Astrocyte of the cerebellum (primary cell): ENCODE measurements around the gene GYPE.
"Not testable (repeated sequence)": the region's sequence is repeated elsewhere in the genome, so short reads cannot be mapped to it uniquely, and the experiment has no call there.

Experiments
- DNase-seq: peaks from one replicate; pipeline ENCODE4 v3.0.0-alpha.2; 2011; ENCODE audit warnings: low read depth
- H3K4me3 ChIP-seq: 2 replicates; pipeline ENCODE4 v1.5.1; 2011; ENCODE audit warnings: mild to moderate bottlenecking, low read depth, low read length, moderate library complexity
- CTCF ChIP-seq: IDR thresholded peaks from 2 replicates; pipeline ENCODE4 v1.5.1; 2012; ENCODE audit warnings: low read length, low read depth, moderate library complexity, mild to moderate bottlenecking; ENCODE audit errors: missing control alignments
- in situ Hi-C: cut with HindIII; loops from 2 replicates; pipeline ENCODE4 v1.10.0; 2017; ENCODE audit warnings: low sequenced_read_pairs

Gene GYPE

GRCh38 chr4:143858456-143858855 is 46.9 kb downstream of the GYPE start:
- no peak for DNase-seq
- no peak overlapping the region for H3K4me3 ChIP-seq
- no peak for TF ChIP-seq CTCF
- in situ Hi-C loops, result no loop called here

- DNase-seq, in situ Hi-C loops, H3K4me3 ChIP-seq: not testable (repeated sequence)
Observed at GRCh38 chr4:143857391-143858336, 47.7 kb downstream of the GYPE start.

- H3K4me3 ChIP-seq, in situ Hi-C loops, DNase-seq: not testable (repeated sequence)
Observed at GRCh38 chr4:143856017-143856557, 49.3 kb downstream of the GYPE start.

- in situ Hi-C loops, DNase-seq: not testable (repeated sequence)
Observed at GRCh38 chr4:143854645-143855044, 50.7 kb downstream of the GYPE start.

GRCh38 chr4:143849296-143849695 is 56.1 kb downstream of the GYPE start:
- DNase-seq, in situ Hi-C loops, H3K4me3 ChIP-seq: not testable (repeated sequence)

More at GRCh38 chr4:143854645-143855044, 50.7 kb downstream of the GYPE start:
- H3K4me3 ChIP-seq, result not testable (repeated sequence)

GRCh38 chr4:143843506-143843832 is 61.9 kb downstream of the GYPE start:
- H3K4me3 ChIP-seq, DNase-seq, in situ Hi-C loops: not testable (repeated sequence)

GRCh38 chr4:143842624-143843505 is 62.5 kb downstream of the GYPE start:
- DNase-seq, in situ Hi-C loops: not testable (repeated sequence)

GRCh38 chr4:143839413-143839812 is 65.9 kb downstream of the GYPE start:
- H3K4me3 ChIP-seq, DNase-seq, in situ Hi-C loops: not testable (repeated sequence)

More at GRCh38 chr4:143842624-143843505, 62.5 kb downstream of the GYPE start:
- not testable (repeated sequence) for H3K4me3 ChIP-seq

GRCh38 chr4:143834196-143834595 is 71.2 kb downstream of the GYPE start:
- in situ Hi-C loops, DNase-seq, H3K4me3 ChIP-seq: not testable (repeated sequence)

- in situ Hi-C loops, DNase-seq, H3K4me3 ChIP-seq: not testable (repeated sequence)
Observed at GRCh38 chr4:143833676-143834075, 71.7 kb downstream of the GYPE start.

- DNase-seq, H3K4me3 ChIP-seq, in situ Hi-C loops: not testable (repeated sequence)
Observed at GRCh38 chr4:143830576-143830975, 74.8 kb downstream of the GYPE start.

GRCh38 chr4:143829239-143829620 is 76.1 kb downstream of the GYPE start:
- in situ Hi-C loops, DNase-seq, H3K4me3 ChIP-seq: not testable (repeated sequence)
